Retina (tissue), 1 donor: Measurements from ENCODE around the gene SHLD1.
"Not testable (repeated sequence)": the region's sequence is repeated elsewhere in the genome, so short reads cannot be mapped to it uniquely, and the experiment has no call there.

Experiments used
- DNase-seq: peaks from one replicate; pipeline ENCODE4 v3.0.0-alpha.2; 2016

Gene SHLD1, protein sequence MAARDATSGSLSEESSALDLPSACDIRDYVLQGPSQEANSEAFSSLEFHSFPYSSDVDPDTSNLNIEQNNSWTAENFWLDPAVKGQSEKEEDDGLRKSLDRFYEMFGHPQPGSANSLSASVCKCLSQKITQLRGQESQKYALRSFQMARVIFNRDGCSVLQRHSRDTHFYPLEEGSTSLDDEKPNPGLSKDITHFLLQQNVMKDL

DNA sequence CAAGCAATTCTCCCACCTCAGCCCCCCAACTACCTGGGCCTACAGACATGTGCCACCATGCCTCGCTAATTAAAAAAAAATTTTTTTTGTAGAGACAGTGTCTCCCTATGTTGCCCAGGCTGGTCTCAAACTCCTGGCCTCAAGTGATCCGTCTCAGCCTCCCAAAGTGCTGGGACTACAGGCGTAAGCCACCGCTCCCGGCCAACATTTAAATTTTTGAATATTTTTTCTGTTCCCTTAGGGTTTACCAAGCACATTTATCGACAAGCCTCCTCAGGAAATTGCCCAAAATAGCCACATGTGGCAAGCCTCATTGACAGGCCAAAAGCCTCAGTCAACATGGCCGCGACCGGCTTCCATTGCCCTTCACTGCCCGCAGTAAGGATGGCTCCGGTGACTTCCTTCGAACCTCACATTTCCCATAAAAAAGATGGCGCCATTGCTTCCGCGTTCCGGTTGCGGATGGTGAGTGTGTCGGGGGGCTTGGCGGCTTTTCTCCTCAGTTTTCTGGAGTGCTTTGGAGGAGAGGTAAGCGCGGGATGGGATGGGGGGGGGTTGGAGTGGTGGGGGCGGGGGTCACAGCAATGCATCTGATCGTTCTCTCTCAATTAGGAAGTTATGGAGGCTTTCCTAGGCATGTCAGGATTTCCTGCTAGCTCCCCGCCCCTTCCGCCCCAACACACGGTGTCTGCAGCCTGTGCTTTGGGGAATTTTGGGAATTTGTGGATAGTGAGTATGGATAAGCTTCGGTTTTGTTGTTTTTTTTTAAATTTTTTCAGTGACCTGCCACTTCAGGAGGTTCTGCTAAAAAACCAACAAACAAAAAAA is at the start of gene SHLD1:
SHLD1 (plus strand) TSS at position 450 of the 828 bp plus-strand sequence. CDS start 22,465 bp downstream, outside the sequence.
- peak; percentile 84 for DNase-seq

DNA sequence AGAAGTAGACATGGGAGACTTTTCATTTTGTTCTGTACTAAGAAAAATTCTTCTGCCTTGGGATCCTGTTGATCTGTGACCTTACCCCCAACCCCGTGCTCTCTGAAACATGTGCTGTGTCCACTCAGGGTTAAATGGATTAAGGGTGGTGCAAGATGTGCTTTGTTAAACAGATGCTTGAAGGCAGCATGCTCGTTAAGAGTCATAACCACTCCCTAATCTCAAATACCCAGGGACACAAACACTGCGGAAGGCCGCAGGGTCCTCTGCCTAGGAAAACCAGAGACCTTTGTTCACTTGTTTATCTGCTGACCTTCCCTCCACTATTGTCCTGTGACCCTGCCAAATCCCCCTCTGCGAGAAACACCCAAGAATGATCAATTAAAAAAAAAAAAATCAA is 47.9 kb upstream of the SHLD1 start:
- DNase-seq = not testable (repeated sequence)

DNA sequence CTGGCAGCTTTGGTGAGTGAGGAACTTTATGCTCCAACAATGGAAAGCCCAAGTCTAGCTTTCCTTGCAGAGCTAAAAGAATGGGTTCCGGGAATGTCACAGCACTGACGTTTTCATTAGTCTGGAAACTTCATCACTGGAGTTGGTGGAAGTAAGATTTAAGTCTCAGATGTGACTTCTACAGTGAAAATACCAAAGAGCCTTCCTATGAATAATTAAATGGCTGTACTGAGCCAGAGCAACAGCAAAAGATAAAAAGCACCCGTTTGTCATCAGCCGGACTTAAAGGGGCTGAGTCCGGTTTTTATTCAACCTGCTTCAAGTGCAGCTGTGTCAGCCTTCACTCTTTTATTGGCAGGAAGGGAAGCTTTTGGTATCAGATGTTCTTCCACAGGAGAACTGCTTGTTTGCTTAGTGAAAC is 46.5 kb upstream of the SHLD1 start:
- DNase-seq = peak; percentile 12

DNA sequence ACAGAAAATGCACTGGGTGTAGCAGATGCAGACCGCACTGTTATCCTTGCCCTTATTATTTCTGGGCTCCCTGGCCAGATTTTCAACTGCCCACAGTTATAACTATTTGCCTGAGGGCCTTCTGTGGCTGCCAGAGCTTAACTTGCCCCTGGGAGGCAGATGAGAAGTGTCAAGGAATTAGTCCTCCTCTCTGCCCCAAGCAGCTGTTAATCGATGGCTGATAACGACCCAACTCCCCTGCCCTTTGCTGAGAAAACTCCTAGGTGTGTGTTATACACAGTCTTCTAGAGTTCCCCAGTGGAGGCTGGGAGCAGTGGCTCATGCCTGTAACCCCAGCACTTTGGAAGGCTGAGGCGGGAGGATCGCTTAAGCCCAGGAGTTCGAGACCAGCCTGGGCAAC is 44.4 kb upstream of the SHLD1 start:
- DNase-seq = no peak

DNA sequence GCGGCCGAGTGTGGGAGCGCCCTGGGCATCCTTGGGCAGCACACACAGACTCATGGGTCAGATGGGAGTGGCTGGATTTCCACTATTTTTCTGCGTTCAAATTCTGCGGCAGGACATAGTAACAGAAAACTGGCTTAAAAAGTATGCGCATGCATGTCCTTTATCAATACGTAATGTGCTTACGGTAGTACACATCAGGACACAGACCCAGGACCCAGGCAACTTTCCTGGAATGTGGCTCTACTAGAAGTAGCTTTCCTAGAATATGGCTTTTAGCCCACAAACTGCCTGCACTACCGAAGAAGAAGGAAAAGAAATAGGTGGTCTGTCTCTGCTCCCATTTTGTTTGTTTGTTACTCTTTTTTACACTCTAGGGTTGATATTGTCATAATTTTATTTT is 43.4 kb upstream of the SHLD1 start:
- DNase-seq = no peak

DNA sequence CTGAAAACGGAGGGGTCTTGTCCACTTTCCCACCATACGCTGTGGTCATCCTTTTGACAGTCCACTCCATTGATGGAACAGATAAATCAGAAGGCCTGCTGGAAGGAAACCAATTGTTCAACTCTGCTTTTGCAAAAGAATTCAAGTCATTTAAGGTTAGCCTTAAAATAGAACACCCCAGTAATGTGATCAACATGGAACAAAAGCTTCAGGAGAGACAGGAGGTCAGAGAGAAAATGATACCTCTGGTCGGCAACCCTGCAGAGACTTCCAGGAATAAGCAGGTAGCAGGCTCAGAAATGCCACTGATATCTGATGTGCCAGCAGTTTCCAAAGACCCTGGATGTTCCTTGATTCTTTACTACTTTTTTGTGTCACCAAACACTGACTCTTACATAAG is 39.6 kb upstream of the SHLD1 start:
- DNase-seq = no peak

DNA sequence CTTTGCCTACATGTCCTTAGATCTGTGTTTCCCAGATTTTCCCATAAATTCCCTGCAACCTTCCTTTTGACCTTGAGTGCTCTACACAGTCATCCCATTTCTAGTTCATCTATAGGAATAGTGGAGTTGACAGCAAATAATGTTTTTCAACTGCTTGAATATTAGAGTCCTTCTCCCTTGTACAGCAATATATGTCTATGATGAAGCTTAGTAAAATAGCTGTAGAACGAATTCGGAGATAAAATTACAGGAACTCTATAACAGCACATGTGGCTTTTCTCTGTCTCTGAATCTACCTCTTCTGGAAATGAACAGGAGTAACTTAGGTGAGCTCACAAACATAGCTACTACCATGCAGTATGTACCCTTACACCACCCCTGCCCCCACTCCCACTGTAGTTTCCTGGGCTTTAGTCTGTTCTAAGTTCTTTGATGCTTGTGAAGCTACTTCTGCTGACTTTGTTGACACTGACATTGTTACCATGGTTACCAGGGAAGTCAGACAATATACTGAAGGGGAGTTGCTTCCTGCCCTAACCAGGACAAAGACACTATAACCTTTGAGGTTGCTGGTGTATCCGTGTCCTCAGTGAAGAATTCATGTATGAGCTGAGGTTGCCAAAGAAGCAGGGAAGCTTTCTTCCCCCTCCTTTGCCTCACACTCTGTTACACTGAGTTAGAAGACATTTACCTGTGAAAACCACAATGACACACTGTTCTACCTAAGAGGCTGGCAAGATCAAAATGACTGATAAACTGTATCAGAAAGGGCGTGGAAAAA is 35.8 kb upstream of the SHLD1 start:
- no peak for DNase-seq

DNA sequence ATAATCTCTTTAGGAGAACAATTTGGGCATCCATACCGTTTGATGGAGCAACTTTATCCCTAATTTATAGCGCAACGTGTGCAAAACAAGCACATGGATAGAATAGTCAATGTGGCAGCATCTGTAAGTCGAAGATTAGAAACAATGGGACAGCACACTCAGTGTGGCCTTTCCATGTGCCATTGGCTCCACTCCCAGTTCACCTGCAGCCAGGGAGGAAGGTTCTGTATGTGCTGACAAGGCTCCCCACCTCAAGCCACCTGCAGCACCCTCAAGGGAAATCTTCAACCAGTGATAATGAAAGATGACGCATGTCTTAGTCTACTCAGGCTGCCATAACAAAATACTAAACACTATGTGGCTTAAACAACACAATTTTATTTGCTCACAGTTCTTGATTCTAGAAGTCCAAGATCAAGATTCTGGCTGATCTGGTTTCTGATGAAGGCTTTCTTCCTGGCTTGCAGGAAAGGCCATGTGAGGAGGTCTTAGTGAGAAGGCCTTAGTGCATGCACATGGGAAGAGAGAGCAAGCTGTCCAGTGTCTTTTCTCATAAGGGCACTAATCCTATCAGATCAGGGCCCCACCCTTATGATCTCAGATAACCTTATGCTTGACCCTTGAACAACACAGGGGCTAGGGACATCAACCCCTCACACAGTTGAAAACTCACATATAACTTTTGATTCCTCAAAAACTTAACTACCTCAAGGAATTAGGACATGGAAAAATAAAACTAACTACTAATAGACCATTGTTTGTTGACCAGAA is 34.9 kb upstream of the SHLD1 start:
- no peak for DNase-seq

DNA sequence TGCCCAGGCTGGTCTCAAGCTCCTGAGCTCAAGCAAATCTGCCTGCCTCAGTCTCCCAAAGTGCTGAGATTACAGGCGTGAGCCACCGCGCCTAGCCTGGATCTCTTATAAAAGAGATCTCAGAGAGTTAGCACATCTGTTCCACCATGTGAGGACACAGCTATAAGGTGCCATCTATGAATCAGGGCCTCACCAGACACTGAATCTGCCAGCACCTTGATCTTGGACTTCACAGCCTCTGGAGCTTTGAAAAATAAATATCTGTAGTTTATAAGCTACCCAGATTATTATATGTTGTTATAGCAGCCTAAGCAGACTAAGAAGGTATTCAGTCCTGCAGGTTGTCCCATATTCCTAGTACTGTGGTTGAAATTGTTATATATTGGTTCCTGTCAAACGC is 33.2 kb upstream of the SHLD1 start:
- DNase-seq = no peak

DNA sequence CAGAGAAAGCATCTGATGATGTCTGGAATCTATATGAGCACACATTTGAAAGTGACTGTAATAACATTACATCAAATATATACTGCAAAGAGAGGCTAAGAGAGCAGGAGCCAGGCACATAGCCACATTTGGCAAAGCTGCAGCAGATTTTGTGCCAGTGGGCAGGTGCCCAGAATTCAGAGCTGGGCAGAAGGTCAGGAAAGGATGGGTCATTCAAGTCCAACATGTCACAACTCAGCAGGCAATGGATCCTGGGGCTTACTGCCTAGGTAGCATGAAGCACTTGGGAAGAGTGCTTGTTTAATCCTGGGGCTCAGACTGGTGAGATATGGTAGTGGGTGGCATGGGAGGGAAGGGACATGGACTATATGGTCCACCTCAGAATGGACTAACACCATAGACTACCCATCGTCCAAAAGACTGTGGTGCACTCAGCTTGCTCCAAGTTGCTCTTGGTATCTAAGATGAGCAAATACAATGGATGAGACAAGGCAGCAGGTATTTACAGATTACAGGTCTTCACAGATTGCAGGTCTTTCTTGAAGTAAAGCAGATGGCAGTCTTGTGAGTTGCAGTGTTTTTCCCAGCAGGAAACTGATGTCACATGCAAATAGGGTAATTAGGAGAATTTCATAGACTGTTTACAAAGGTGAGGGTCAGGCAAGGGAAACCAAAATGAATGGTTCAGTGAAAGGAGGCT is 31.2 kb upstream of the SHLD1 start:
- no peak for DNase-seq

DNA sequence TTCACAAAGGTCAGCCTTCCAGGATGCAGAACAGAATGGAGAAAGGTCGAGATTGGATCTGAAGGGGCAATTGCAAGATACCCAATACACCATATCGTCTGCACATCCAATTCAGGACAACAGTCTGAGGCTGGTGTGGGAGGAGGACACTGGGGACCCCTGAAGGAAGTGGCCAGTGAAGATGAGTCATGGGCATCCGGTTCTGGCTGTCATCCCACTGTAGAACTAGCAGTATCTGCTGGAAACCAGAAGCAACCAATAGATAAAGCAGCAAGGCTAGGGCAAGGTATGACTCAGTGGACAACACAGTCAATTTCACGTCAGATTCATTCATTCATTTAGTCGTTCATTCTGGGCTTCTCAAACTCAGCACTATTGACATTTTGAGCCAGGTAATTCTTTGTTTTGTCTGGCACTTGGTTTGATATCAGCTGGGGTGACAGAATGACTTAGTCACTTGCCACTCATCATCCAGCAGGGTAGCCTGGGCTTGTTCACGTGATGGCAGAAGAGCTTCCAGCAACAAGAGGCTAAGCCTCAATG is 30.3 kb upstream of the SHLD1 start:
- DNase-seq = no peak

DNA sequence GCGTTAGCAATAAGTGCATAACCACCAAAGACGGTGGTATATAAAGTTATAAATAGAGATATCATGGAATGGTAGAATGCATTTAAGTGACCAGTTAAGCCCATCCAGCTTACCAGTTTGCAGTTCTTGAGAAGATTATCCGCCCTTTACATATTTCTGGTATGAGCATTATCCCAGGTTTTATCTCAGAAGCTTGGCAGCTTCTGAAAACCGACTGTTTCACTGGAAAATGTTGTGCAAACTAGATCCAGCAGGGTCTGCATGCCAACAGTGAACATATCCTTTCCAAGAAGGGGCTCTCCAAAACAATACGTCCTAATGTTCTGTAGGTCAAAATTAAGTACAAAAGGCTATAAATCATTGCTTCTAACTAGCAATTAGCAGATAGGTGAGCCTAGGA is 29.5 kb upstream of the SHLD1 start:
- no peak for DNase-seq

DNA sequence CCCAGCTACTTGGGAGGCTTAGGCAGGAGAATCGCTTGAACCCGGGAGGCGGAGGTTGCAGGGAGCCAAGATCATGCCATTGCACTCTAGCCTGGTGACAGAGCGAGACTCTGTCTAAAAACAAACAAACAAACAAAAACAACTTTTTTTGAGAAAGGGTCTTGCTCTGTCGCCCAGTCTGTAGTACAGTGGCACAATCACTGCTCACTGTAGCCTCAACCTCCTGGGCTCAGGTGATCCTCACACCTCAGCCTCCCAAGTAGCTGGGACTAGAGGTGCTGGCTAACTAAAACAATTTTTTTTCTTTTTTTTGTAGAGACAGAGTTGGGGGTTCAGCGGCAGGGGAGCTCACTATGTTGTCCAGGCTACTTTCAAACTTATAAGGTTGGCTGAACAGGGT is 28.8 kb upstream of the SHLD1 start:
- not testable (repeated sequence) for DNase-seq

DNA sequence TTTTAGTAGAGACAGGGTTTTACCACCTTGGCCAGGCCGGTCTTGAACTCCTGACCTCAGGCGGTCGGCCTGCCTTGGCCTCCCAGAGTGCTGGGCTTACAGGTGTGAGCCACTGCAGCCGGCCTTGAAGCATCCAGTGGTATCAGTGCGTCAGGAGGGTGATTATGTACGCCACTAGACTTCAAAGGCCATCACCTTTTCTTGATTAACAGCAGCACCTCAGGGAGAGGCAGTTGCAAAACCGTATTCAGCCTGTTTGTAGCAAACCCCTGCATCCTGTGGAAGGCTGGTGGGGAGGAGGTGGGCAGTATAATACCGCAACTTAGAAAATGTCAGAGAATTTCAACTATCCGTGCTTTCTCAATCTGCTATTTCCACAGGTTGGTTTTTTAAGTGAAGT is 27.3 kb upstream of the SHLD1 start:
- DNase-seq = no peak

DNA sequence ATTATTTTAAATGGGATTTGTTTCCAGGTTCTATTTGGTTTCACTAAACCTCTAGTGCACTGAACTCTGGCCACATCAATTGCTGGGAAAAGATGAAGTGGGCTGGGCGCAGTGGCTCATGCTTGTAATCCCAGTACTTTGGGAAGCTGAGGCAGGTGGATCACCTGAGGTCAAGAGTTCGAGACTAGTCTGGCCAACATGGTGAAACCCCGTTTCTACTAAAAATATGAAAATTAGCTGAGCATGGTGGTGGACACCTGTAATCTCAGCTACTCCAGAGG is 25.1 kb upstream of the SHLD1 start:
- DNase-seq = not testable (repeated sequence)

DNA sequence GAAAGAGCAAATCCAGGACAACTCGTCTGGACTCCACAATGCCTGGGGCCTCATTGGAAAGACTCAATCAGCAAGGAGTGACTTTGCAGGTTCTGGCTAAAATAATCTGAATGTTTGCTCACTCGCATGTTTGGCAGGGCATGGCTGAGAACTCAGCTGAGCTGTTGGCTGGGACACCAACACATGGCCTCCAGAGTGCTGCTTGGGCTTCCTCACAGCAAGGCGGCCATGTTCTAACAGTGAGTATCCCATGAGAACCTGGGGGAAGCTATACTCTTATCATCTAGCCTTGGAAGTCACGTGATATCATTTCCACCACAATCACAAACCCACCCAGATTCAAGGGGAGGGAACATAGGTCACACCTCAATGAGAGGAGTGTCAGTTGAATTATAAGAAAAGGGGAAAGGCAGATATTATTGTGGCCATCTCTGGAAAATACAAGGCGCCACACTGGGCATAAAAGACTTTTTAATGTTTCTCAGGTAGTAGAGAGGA is 23.1 kb upstream of the SHLD1 start:
- DNase-seq = no peak

DNA sequence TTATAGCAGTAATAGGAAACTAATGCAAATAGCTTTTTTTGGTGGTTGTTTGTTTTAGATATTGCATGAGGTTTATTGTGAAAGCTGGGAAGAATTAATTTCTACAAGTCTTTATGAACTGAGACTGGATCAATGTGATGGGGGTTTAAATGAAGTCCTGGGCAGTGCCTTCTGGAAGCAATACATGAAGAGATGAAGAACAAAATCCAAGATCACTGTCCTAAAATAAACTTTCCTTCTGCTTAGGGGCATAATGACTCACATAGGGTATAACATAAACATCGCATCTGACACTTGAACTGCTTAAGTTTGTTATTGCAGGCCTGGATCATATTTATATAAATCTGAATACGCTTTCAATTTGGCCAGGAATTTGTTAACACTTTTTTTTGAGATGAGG is 20.9 kb upstream of the SHLD1 start:
- no peak for DNase-seq

DNA sequence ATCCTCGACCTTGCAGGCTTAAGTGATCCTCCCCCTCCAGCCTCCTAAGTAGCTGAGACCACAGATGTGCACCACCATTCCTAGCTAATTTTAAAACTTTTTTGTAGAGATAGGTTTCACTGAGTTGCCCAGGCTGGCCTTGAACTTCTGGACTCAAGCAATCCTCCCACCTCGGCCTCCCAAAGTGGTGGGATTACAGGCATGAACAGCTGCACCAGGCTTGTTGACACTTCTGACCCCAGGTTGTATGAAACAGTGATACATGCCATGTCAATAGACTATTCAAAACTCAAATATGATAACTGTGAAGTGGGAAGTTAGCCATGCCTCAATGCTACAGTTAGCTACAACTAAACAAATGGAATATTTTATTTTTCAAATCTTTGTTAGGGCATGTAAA is 20.1 kb upstream of the SHLD1 start:
- no peak for DNase-seq

DNA sequence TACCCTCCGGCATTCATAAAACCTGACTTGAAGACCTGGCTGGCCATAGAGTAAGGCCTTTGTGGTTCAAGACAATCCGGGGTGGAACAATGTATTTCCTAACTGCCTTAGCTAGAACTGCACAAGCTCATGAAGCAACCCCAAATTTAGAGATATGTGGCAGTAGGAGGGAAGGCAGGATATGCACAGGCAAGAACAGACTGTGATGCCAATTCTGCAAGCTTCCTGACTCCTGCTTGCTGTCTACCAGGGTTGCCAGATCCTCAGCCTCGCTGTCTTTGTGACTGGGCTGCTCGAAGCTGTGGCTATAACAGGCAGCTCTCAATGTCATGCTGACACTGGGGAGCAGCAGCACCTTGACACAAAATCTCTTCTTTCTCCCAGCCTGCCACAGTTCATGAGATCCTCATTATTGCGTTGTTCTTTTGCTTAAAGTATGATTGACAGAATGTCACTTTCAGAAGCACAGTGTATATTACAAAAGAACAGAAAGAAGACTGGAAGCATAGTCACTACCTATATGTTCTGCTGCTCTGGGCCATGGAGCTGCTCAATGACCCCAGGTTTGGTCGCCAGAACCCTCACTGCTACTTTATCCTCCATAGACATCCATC is 18.3 kb upstream of the SHLD1 start:
- DNase-seq = peak; percentile 27

DNA sequence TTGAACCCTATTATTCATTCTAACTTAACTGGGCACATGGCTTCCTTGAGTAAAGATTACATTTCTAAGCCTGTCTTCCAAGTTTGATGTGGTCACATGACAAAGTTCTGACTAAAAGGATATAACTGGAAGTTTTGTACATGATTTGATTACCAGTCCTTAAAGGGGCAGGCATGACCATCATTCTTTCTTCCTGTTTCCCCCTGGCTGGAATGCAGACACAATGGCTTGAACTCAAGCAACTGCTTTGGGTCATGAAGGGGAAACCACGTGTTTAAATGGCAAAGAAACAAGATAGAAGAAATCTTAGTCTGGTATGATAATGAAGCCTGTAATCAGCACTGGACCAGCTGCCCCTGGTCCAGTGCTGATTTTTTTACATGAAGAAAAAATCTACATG is 15.6 kb upstream of the SHLD1 start:
- DNase-seq = no peak

DNA sequence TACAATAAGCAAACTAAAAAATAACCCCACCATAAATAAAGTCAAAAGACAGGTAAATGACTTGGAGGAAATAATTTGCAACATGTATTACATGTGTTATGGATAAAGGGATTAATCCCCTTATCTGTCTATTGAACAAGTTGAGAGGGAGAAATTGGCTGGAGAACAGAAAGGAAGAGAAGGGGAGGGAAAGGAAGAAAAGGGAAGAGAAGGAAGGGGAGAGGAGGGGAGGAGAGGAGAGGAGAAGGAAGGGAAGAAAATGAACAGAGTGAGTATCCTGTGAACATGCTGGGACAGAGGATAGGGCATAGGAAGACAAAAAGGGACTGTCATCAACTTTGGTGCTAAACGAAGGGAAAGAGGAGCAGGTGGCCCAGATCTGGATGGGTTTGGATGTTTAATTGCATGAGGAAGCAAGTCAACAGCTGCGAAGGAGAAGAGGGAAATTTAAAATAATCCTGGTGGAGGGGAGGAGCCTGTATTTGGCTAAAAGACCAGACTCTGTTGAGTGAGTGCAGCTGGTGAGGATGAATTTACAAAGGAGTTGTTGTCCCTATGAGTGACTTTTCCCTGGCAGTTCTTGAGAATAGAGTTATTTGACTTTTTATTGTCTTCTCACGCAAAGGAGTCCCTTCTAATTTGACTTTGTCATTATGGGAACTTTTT is 14.2 kb upstream of the SHLD1 start:
- DNase-seq = no peak
